Measurements from ENCODE around the gene DACT3. TPM values are rescaled to one million over a fixed set of nuclear protein-coding genes. Genes with fewer than 3 reads are reported as not detected.

DACT3 gene
- total RNA-seq, 4 donors from 2014 or later: 0.68 to 1.8 (median 1.2) TPM

- peaks cover 28% of the 10 kb centered on the region for H3K27me3 ChIP-seq
- no peak overlapping the region for H3K27ac ChIP-seq
- H3K4me3 ChIP-seq: peak overlapping the region; percentile 65
- no peak for DNase-seq (ENCODE audit: low spot score in 2 of 2)
- peaks cover 26% of the 10 kb centered on the region for H3K4me1 ChIP-seq
- WGBS: no CpG with 5 or more reads among the region's 40 CpGs
- TF ChIP-seq EP300 (IDR thresholded peaks at IDR 0.05): no peak
- TF ChIP-seq POLR2A (IDR thresholded peaks at IDR 0.05): no peak
- TF ChIP-seq CTCF (IDR thresholded peaks at IDR 0.05): no peak
- TF ChIP-seq POLR2AphosphoS5 (IDR thresholded peaks at IDR 0.05): no peak
- no peaks in the 10 kb centered on the region for H3K9me3 ChIP-seq
- no peaks in the 10 kb centered on the region for H3K36me3 ChIP-seq
These were observed 397 bp downstream of the DACT3 start for GRCh38 chr19:46660551-46661019.

GRCh38 chr19:46660008-46660517 is 919 bp downstream of the DACT3 start:
- no peak for TF ChIP-seq CTCF (IDR thresholded peaks at IDR 0.05)
- TF ChIP-seq EP300 (IDR thresholded peaks at IDR 0.05): no peak
- Histone ChIP-seq H3K27me3 (peaks cover 28% of the 10 kb centered on the region), H3K4me1 (peaks cover 26% of the 10 kb centered on the region), H3K9me3 (no peaks in the 10 kb centered on the region), H3K4me3 (peak overlapping the region; percentile 65), H3K36me3 (no peaks in the 10 kb centered on the region), H3K27ac (no peak overlapping the region)
- WGBS: 6% methylated on average over 6 of the region's 14 CpGs
- DNase-seq (ENCODE audit: low spot score in 2 of 2): peak in 1 of 2 donors; percentile 68

GRCh38 chr19:46659151-46660007 is 1.6 kb downstream of the DACT3 start:
- Histone ChIP-seq H3K4me1 (peaks cover 26% of the 10 kb centered on the region), H3K36me3 (no peaks in the 10 kb centered on the region), H3K27ac (no peak overlapping the region), H3K27me3 (peaks cover 28% of the 10 kb centered on the region), H3K4me3 (peak overlapping the region; percentile 65), H3K9me3 (no peaks in the 10 kb centered on the region)
- 5% methylated on average over 28 of the region's 28 CpGs for WGBS
- peak in 1 of 2 donors; percentile 70 for DNase-seq (ENCODE audit: low spot score in 2 of 2)
- TF ChIP-seq CTCF (IDR thresholded peaks at IDR 0.05) (no peak), EP300 (IDR thresholded peaks at IDR 0.05) (no peak), POLR2A (IDR thresholded peaks at IDR 0.05) (no peak), POLR2AphosphoS5 (IDR thresholded peaks at IDR 0.05) (no peak)

- Histone ChIP-seq H3K27me3 (peaks cover 28% of the 10 kb centered on the region), H3K9me3 (no peaks in the 10 kb centered on the region), H3K27ac (no peak overlapping the region), H3K4me1 (peaks cover 22% of the 10 kb centered on the region), H3K36me3 (no peaks in the 10 kb centered on the region), H3K4me3 (no peak overlapping the region)
- no peak for TF ChIP-seq POLR2A (IDR thresholded peaks at IDR 0.05)
- no peak for TF ChIP-seq CTCF (IDR thresholded peaks at IDR 0.05)
- no peak for TF ChIP-seq POLR2AphosphoS5 (IDR thresholded peaks at IDR 0.05)
- TF ChIP-seq EP300 (IDR thresholded peaks at IDR 0.05): no peak
- 89% methylated on average over 5 of the region's 5 CpGs for WGBS
- no peak for DNase-seq (ENCODE audit: low spot score in 2 of 2)
These were observed 4.4 kb downstream of the DACT3 start for GRCh38 chr19:46656541-46656940.

GRCh38 chr19:46654621-46655152 is 6.3 kb downstream of the DACT3 start:
- DNase-seq (ENCODE audit: low spot score in 2 of 2): no peak
- 76% methylated on average over 16 of the region's 16 CpGs for whole genome bisulfite sequencing
- H3K4me1 ChIP-seq: peaks cover 7% of the 10 kb centered on the region
- TF ChIP-seq POLR2AphosphoS5 (IDR thresholded peaks at IDR 0.05): no peak
- TF ChIP-seq CTCF (IDR thresholded peaks at IDR 0.05): no peak
- no peak for TF ChIP-seq EP300 (IDR thresholded peaks at IDR 0.05)
- no peak for TF ChIP-seq POLR2A (IDR thresholded peaks at IDR 0.05)
- H3K27me3 ChIP-seq: peaks cover 32% of the 10 kb centered on the region
- H3K36me3 ChIP-seq: no peaks in the 10 kb centered on the region
- no peaks in the 10 kb centered on the region for H3K9me3 ChIP-seq
- H3K4me3 ChIP-seq: no peak overlapping the region
- no peak overlapping the region for H3K27ac ChIP-seq

Data from suprapubic skin (tissue), 4 donors.